HG02973 (cell line): ENCODE measurements around the gene CTSC.

ENCODE experiments used
- ATAC-seq: cut with Tn5 transposase; IDR thresholded peaks from one replicate; pipeline ENCODE4 v1.9.1; 2021; ENCODE audit warnings: moderate library complexity; ENCODE audit not compliant: unreplicated experiment

The CTSC gene

DNA sequence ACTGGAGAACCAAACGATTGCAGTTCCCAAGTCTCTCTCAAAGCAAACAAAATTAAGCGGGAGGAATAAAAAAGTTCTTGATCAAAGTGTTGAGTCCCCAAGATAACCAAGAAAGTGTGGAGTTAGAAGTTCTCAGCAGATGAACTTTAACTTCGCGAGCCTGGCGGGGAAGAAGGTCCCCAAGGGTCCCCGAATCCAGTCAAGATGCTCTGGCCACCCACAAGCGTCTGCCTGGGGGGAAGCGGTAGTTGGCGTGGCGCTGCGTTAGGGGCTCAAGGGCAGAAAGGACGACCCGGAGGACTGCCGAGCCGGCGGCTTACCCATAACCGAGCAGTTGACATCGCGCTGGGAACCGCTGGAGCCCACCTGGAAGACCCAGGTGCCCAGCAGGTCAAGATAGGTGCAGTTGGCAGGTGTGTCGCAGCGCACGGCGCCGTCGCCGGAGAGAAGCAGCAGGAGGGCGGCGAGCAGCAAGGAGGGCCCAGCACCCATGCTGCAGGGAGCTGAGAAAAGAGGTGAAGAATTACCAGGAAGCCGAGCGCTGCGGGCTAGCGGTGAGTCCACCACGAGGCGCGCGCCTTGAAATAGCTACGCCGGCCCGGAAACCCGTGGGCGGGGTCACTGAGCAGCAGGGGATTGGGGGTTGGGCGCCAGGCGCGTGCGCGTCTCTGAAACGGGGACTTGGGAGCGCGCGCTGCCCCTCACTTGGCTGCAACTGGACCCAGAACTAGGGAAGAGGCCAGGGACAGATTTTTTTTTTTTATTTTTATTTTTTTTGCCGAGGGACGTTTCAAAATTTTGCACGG, at the start of gene CTSC:
TSS of gene CTSC (minus strand) at position 556 of the 806 bp plus-strand sequence. CDS start at position 492, 64 bp downstream.
- ATAC-seq: peak; percentile 86

DNA sequence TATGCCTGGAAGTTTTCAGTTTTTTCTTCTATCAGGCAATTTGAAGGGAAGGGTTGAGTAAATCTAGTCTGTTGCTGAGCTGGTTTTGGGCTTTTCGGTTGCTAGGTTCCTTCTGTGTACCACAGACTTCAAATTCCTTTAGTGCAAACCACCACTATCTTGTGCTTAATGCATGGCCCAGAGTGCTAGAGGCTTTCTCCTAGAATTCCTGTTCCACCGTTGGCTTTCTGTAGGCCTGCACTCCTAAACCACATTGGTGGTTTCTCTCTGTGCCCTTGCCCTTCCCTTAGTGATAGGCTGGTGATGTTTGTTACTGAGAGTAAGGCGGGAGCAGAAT, 47.1 kb upstream of the CTSC start:
- no peak for ATAC-seq

DNA sequence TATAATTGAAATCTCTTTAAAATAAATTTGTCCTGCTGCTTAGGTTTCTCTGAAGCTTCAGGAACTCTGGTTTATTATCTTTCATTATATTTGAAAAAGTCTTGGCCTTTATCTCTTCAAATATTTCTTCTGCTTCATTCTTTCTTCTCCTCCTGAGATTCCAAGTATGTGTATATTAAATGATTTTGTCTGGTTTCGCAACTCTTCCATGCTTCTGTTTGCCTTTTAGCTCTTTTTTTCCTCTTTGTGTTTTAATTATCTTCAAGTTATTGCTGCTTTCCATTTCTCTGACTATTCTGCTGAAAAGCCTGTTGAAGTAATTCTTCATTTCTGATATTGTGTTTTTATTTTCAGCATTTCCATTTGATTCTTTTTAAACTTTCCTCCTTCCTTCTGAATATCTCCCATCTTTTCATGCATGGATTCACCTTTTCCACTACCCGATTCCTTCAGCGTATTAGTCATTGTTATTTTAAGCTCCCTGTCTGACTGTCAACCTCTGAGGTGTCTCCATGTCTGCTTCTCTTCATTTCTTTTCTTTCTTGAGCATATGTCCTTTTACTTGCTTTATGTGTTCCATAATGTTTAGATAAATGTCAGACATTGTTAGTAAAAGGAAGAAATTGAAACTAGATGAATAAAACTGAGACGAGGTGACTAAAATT, 46.6 kb upstream of the CTSC start:
- no peak for ATAC-seq

DNA sequence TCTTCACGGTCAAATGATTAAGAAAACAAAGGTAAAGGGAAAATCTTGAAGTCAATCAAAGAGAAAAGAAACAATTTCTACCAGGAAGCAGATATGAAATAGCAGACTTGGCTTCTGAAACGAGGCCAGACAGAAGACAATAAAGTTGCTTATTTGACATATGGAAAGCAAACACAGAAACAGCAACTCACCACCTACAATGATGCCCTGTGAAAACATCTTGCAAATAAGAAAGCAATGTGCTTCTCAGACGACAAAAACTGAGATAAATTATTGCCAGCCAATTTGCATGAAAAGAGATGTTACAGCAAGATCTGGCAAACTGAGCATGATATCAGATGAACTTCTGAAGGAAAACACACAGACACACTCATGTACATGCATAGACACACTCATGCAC, 45.9 kb upstream of the CTSC start:
- no peak for ATAC-seq

DNA sequence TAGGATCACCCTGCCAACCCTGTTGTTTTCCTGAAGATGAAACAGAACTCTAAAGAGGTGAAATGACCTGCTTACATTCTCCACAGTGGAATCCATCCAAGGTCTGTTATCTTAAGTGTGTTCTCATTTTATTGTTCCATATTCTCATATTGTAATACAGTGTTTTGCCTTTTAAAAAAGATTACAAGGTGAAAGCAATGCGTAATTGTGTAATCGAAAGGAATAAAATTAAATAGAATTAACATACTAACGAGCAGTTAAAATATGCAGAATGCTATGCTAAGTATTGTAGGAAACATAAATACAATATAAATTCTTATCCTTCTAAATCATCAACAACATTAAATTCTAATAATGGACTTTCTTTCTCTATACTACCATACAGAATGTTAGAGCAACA, 41.6 kb upstream of the CTSC start:
- no peak for ATAC-seq

DNA sequence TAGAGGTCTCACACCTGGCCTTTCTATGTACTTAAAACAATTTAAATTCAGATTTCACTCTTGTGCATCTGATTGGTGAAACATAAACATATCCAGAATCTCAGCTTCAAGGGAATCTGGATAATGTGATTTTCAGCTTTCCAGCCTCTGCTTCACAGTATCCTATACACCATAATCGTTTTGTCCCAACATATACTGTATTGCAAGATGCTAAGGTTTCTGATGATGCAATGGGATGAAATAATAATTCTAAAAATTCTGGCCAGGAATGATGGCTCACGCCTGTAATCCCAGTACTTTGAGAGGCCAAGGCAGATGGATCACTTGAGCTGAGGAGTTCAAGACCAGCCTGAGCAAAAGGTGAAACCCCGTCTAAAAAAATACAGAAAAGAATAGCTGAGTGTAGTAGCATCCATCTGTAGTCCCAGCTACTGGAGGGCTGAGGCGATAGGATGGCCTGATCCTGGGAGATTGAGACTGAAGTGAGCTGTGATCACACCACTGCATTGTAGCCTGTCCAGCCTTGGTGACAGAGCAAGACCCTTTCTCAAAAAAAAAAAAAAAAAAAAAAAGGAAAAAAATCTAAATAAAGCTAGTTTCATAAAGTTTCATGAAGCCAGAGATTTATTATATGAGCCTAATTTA, 41.0 kb upstream of the CTSC start:
- no peak for ATAC-seq

DNA sequence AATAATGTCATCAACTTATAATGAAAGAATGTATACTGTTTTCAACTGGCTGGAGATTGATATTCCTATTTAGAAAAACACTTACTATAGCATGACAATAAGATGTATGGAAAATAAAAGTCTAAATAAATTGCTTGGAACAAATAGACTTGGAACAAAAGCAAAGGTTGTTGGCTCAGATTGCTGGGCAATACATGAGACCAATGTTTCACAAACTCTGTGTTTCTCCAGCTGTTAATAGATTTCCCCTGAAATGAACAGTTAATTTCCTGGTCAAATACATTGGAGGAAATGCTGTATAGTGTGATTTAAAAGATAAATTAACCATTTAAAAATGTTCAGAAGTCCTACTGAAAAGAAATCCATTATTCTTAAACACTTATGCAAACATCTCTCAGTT, 40.1 kb upstream of the CTSC start:
- no peak for ATAC-seq

DNA sequence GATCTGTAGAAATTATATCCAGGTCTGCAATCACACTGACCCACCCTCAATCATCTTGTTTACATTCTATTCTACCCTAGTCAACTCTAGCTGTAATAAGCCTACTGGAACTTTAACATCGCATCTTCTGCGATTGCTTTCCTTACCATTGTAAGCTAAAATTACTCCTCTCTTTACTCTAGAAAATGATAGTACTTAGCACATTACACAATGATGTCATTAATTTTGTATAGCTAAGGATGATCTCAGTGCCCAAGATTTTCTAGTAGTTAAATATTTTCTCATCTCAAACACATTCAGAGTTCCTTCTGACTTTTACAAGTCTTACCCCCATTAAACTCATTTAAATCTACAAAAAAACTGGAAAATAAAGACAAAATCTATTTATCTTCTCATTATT, 39.6 kb upstream of the CTSC start:
- ATAC-seq: no peak

DNA sequence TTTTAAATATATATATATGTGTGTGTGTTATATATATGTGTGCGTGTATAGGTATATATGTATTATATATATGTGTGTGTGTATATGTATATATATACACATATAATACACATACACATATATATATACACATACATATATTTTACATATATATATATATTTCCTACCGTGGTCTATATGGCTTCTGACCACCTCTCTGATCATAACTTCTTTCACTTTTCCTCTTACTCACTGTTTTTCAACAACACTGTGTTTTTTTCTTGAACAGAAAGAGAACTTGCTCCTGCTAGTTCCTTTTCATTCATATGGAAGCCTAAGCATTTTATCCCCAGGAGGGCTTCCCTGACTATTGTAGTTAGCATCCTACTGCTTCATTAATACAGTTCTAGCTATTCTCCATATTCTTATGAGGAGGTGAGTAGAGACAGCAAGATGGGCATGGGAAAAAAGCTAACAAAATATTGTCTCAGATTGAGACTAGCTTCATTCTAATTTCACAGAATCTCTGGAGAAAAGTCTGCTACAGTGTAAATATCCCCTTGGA, 38.5 kb upstream of the CTSC start:
- ATAC-seq: no peak

DNA sequence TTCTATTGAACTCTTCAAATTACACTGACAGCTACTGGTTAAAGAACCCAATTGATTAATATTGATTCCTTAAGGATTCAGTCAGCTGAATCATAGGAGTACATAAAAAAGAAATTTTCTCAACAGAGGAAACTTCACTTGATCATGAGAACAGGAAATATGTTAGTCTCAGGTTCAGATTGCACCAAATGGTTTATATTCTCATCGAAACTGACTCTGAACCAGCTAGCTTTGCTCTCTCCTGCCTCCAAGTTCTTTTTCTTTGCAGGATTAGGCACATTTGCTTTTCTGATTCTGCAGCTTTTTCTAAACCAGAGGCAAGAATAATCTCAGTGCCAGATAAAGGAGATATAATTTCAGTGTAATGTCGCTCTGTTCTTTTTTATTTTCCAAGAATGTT, 33.2 kb upstream of the CTSC start:
- no peak for ATAC-seq

DNA sequence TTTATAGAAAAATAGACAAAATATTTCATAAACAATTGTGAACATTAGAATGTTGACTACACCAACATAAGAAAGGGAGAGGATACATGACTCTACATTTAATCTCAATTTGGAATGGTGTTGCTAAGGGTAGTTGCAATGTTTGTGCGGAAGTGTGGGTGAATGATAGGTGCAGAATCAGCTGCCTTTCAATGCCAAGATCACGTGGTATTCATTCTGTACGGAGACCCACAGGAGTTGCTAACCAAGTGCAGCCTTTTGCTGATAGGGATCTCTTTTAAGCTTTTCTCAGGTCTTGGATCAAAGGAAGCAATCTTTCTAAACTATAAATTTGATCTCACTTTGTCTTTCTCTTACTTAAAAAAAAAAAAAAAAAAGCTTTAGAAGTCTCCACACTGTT, 29.8 kb upstream of the CTSC start:
- no peak for ATAC-seq

DNA sequence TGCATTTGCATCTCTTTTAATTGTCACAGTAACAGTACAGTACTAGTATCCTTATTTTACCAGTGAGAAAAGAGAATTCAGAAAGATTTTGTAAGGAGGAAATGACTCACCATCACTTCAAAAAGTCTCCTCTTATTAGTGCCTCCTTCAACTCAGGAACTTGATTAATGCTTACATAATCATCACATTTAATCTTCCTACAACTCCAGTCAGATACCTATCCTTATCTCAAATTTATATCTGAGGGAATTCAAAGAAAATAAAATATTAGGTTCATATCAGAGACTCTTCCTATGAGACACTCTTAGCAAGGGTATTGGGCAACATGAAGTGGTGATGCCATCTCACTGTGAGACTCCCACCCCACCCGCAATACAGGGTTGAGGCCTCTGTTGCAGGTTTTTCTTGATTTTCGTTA, 26.1 kb upstream of the CTSC start:
- ATAC-seq: peak; percentile 36

DNA sequence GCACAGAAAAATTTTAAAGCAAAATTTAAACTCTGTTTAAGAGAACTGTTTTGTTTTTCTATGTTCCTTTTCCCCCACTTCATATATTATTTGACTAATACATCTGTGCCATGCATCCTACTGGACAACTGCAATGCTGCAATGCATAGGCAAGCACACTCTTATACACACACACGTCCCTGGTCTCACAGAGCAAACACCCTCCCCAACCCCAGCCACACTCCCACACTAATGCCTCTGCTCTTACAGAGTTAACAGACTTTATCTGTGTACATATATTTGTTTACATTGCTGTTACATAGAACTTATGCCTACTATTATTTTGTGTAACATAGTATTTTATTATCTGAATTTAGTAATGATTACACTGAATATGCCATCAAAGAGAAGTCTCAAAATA, 25.5 kb upstream of the CTSC start:
- ATAC-seq: no peak

DNA sequence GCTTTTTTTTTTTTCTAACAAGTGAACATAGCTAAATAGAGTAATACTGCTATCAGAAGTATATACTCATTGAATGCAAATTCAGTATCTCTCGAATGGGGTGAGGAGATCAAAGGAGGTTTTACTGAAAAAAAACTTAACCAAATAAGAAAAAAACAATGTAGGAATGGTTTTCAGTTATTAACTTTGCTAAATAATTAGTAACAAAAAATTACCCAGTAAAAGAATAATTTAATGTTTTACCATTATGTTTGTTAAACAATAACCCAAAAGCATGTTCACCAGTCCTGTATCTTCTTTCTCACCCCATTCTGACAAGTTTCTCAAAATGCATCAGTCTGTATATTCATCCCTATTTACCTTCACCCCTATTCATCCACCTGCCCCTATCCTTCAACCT, 22.6 kb upstream of the CTSC start:
- ATAC-seq: no peak

DNA sequence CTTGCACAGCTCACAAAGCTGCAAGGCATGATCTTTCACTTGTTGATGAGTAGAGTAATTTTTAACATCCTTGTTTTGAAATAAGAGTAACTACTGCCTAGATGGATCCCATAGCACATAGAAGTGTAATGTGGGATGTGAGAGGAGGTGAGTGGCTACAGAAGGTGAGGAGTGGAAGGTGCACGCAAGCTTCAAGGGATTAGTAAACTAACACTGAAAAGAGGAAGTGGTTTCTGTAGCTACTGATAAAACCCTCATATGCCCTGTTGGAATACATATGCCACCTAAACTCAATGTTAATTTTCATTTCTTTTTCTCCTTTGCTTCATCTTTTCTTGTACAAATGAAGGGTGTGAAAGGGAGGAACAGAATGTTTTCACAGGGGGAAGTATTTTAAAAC, 22.0 kb upstream of the CTSC start:
- peak; percentile 65 for ATAC-seq

DNA sequence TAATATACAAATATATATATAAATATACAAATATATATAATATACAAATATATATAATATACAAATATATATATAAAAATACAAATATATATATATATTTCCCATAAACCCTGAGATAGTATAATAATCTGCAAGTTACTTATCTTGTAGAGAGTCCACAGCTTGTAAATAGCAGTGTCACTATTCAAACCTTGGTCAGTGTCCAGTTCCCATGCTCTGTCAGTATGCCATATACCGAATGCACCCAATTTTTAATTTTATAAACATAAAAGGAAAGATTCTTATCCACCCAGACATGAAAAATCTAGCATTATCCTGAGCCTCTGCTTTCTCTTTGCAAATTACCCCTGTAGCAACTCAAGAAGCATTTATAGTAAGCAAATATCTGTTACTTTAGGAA, 21.6 kb upstream of the CTSC start:
- ATAC-seq: no peak

DNA sequence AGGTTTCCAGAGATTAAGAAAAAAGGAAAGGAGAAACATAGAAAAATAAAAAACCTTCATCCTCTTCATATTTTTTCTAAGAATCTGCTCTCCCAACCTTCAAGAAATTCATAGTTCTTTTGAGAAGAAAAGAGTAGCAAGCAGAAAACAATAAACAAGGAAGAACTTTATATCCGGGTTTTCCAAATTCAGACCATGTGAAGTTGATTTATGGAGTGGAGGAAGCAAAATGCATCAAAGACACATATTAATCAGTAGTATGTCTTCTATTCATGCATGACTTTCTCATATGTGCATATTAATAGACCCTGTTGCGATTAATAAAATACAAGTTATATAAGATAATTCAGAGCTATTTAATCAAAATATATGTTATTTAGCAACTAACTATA, 20.5 kb upstream of the CTSC start:
- no peak for ATAC-seq

DNA sequence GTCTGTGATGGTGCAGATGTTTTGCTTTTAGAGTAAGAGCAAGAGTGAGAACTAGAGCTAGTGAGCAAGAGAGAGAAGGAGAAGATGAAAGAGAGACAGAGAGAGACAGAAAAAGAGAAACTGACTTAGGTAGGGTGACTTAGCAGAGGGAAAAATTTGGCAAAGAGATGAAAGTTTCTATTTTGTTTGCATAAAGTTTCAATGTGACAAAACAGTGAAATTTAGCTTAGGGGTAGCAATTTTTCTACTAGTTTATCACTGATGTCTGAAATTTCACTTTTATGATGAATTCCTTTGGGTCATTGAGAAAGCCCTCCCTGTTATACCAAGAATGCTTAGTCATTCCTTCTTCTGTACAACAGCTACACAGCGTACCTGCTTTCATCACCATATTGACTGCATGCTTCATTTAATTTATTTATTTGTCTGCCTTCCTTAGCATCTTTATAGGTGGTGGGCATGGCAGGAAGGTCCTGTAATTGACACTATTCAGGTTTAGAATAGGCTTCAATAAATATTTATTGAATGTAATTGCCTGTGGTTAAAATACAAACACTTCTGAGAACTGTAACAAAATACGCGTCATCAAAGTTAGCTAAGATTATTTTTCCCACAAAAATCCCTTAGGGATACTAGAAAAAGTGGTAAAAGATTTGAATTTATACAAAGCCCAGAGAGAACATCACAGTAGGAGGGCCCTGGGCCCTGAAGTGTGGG, 19.9 kb upstream of the CTSC start:
- ATAC-seq: peak; percentile 46

DNA sequence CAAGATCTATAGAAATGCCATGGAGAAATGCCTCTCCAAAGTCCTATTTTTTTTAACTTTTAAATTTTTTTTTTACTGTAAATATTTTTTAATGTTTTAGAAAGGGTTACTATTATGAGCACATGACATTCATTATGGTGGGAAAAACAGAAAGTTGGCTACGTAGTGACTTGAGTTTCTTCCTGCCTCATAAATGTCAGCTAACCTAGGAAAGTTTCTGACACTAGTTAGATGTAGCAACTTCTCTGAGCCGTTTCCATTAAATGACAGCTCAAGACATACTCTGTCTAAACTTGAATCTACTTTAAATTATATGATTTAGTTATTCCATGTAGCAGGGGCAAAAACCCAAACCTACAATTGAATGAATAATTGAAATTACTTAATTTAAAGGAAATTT, 18.4 kb upstream of the CTSC start:
- no peak for ATAC-seq

DNA sequence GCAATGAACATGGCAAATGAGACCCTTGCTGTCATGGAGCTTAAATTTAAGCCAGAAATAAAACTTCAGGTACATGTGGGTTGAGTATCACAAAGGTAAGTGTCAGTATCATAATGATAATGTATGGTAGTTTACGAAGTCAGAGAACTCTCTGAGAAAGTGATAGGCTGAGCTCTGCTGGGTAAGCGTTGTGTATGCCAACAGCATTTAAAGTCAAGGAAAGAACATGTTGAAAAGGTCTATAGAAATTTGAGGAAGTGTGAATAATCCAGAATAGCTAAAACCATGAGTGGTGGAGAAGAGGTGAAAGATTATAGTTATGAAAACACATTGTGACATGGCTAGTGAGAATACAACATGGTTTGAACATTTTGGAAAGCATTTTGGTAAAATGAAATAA, 17.4 kb upstream of the CTSC start:
- ATAC-seq: no peak

DNA sequence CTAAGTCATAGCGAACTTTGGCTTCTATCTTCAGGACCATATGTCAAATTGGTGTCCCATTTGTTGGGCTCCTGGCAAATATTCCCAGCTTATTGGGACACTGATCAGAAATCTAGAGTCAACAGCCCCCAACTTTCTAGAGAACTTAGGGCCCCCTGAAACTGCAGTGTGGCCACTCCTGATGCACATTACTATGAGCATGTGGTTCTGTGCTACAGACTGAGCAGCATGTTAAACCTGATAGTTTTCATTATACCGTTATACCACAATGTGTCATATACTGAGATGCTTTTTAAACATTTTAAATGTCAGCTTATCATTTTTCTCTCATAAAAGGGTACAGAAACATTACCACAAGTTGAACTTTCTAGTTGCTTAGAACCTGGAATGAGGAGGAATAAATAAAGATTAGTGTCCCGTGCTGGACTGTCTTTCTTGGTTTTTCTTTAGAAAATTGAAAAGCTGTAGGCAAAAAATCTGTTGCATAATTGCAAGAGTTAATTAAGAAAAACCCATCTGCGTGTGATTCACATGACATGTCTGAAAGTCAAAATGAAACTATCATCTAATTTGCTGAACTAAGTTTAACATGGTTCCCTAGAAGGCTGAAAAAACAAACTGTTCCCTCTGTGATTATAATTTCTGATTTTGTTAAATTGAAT, 16.4 kb upstream of the CTSC start:
- ATAC-seq: peak; percentile 29
